ENCODE measurements around the gene HERC4. TPM values are rescaled to one million over a fixed set of nuclear protein-coding genes. Genes with fewer than 3 reads are reported as not detected.
"Not testable (repeated sequence)": the region's sequence is repeated elsewhere in the genome, so short reads cannot be mapped to it uniquely, and the experiment has no call there.

The HERC4 gene
- total RNA-seq, 1 experiment from 2014 or later = 23.0 TPM

- no peak for DNase-seq (ENCODE audit: low read depth, low spot score)
- in situ Hi-C loops (cut with HindIII; ENCODE audit: low pct_unique_long_range_greater_than_20kb, low sequenced_read_pairs) = no loop called here
Observed at GRCh38 chr10:68007356-68007755, 67.7 kb downstream of the HERC4 start.

GRCh38 chr10:68001539-68001938 lies 73.5 kb downstream of the HERC4 start:
- in situ Hi-C loops (cut with HindIII; ENCODE audit: low pct_unique_long_range_greater_than_20kb, low sequenced_read_pairs) = no loop called here
- DNase-seq (ENCODE audit: low read depth, low spot score) = no peak

GRCh38 chr10:68001000-68001399 lies 74.1 kb downstream of the HERC4 start:
- in situ Hi-C loops (cut with HindIII; ENCODE audit: low pct_unique_long_range_greater_than_20kb, low sequenced_read_pairs) = no loop called here
- no peak for DNase-seq (ENCODE audit: low read depth, low spot score)

- in situ Hi-C loops (cut with HindIII; ENCODE audit: low pct_unique_long_range_greater_than_20kb, low sequenced_read_pairs) = no loop called here
- no peak for DNase-seq (ENCODE audit: low read depth, low spot score)
Observed at GRCh38 chr10:67990093-67990492, 85.0 kb downstream of the HERC4 start.

GRCh38 chr10:67988606-67989005 lies 86.5 kb downstream of the HERC4 start:
- in situ Hi-C loops (cut with HindIII; ENCODE audit: low pct_unique_long_range_greater_than_20kb, low sequenced_read_pairs) = no loop called here
- DNase-seq (ENCODE audit: low read depth, low spot score) = no peak

- in situ Hi-C loops (cut with HindIII; ENCODE audit: low pct_unique_long_range_greater_than_20kb, low sequenced_read_pairs); DNase-seq (ENCODE audit: low read depth, low spot score): not testable (repeated sequence)
Observed at GRCh38 chr10:67982603-67983002, 92.5 kb downstream of the HERC4 start.

- DNase-seq (ENCODE audit: low read depth, low spot score) = no peak
- in situ Hi-C loops (cut with HindIII; ENCODE audit: low pct_unique_long_range_greater_than_20kb, low sequenced_read_pairs) = no loop called here
Observed at GRCh38 chr10:67978749-67979148, 96.3 kb downstream of the HERC4 start.

GRCh38 chr10:67977251-67977650 lies 97.8 kb downstream of the HERC4 start:
- in situ Hi-C loops (cut with HindIII; ENCODE audit: low pct_unique_long_range_greater_than_20kb, low sequenced_read_pairs) = no loop called here
- DNase-seq (ENCODE audit: low read depth, low spot score) = no peak

- DNase-seq (ENCODE audit: low read depth, low spot score) = peak; percentile 17
- in situ Hi-C loops (cut with HindIII; ENCODE audit: low pct_unique_long_range_greater_than_20kb, low sequenced_read_pairs) = no loop called here
Observed at GRCh38 chr10:67976292-67977245, 98.5 kb downstream of the HERC4 start.

- DNase-seq (ENCODE audit: low read depth, low spot score) = no peak
- in situ Hi-C loops (cut with HindIII; ENCODE audit: low pct_unique_long_range_greater_than_20kb, low sequenced_read_pairs) = no loop called here
Observed at GRCh38 chr10:67975871-67976270, 99.2 kb downstream of the HERC4 start.

- no peak for DNase-seq (ENCODE audit: low read depth, low spot score)
- in situ Hi-C loops (cut with HindIII; ENCODE audit: low pct_unique_long_range_greater_than_20kb, low sequenced_read_pairs) = no loop called here
Observed at GRCh38 chr10:67971311-67971710, 103.8 kb downstream of the HERC4 start.

GRCh38 chr10:67969875-67970274 lies 105.2 kb downstream of the HERC4 start:
- in situ Hi-C loops (cut with HindIII; ENCODE audit: low pct_unique_long_range_greater_than_20kb, low sequenced_read_pairs) = no loop called here
- DNase-seq (ENCODE audit: low read depth, low spot score) = no peak

- in situ Hi-C loops (cut with HindIII; ENCODE audit: low pct_unique_long_range_greater_than_20kb, low sequenced_read_pairs); DNase-seq (ENCODE audit: low read depth, low spot score): not testable (repeated sequence)
Observed at GRCh38 chr10:67966035-67966434, 109.0 kb downstream of the HERC4 start.

- no peak for DNase-seq (ENCODE audit: low read depth, low spot score)
- in situ Hi-C loops (cut with HindIII; ENCODE audit: low pct_unique_long_range_greater_than_20kb, low sequenced_read_pairs) = no loop called here
Observed at GRCh38 chr10:67965456-67965855, 109.6 kb downstream of the HERC4 start.

- DNase-seq (ENCODE audit: low read depth, low spot score) = no peak
- in situ Hi-C loops (cut with HindIII; ENCODE audit: low pct_unique_long_range_greater_than_20kb, low sequenced_read_pairs) = no loop called here
Observed at GRCh38 chr10:67959839-67960476, 115.1 kb downstream of the HERC4 start.

GRCh38 chr10:67955614-67956013 lies 119.5 kb downstream of the HERC4 start:
- DNase-seq (ENCODE audit: low read depth, low spot score) = no peak
- in situ Hi-C loops (cut with HindIII; ENCODE audit: low pct_unique_long_range_greater_than_20kb, low sequenced_read_pairs) = no loop called here

GRCh38 chr10:67943917-67944316 lies 131.2 kb downstream of the HERC4 start:
- no peak for DNase-seq (ENCODE audit: low read depth, low spot score)
- in situ Hi-C loops (cut with HindIII; ENCODE audit: low pct_unique_long_range_greater_than_20kb, low sequenced_read_pairs) = no loop called here

GRCh38 chr10:67936416-67936815 lies 138.7 kb downstream of the HERC4 start:
- DNase-seq (ENCODE audit: low read depth, low spot score) = no peak
- in situ Hi-C loops (cut with HindIII; ENCODE audit: low pct_unique_long_range_greater_than_20kb, low sequenced_read_pairs) = no loop called here

- in situ Hi-C loops (cut with HindIII; ENCODE audit: low pct_unique_long_range_greater_than_20kb, low sequenced_read_pairs) = no loop called here
- no peak for DNase-seq (ENCODE audit: low read depth, low spot score)
Observed at GRCh38 chr10:67935223-67935622, 139.9 kb downstream of the HERC4 start.

Data from SK-MEL-5 (cell line).